CD14-positive monocyte (primary cell): Measurements from ENCODE around the gene TCL1A. TPM values are rescaled to one million over a fixed set of nuclear protein-coding genes. Genes with fewer than 3 reads are reported as not detected.

Experiments used
- DNase-seq, 3 donors: peaks; one replicate each; pipeline ENCODE4 v3.0.0-alpha.2; 2011 to 2022
- H2AFZ ChIP-seq: 2 replicates; pipeline ENCODE4 v1.6.0; 2012; ENCODE audit warnings: mild to moderate bottlenecking, low read depth, low read length, inconsistent platforms; ENCODE audit not compliant: insufficient read depth, poor library complexity, severe bottlenecking
- H3K27ac ChIP-seq, 2 donors: 1 replicate in 1 of 2; 2 replicates in 1 of 2; pipeline ENCODE4 v1.5.1; 2012 to 2013; ENCODE audit warnings: low read length in 2 of 2, control low read depth in 1 of 2, inconsistent platforms in 1 of 2, low read depth in 1 of 2, mild to moderate bottlenecking in 1 of 2
- H3K27me3 ChIP-seq, 2 donors: one replicate each; pipeline versions ENCODE4 v1.6.0 to v1.6.1; 2011 to 2013; ENCODE audit warnings: low read length in 2 of 2; ENCODE audit not compliant: control insufficient read depth in 2 of 2, insufficient read depth in 2 of 2
- H3K36me3 ChIP-seq, 2 donors: replicated peaks in 1 of 2; 1 replicate in 1 of 2; 2 replicates in 1 of 2; pipeline versions ENCODE4 v1.5.1 to v1.6.1; 2012 to 2013; ENCODE audit warnings: low read length in 2 of 2, control low read depth in 1 of 2, inconsistent platforms in 1 of 2, mild to moderate bottlenecking in 1 of 2; ENCODE audit not compliant: insufficient read depth in 2 of 2, control insufficient read depth in 1 of 2
- H3K4me1 ChIP-seq, 2 donors: 1 replicate in 1 of 2; 2 replicates in 1 of 2; pipeline versions ENCODE4 v1.5.1 to v1.6.1; 2012 to 2013; ENCODE audit warnings: low read length in 2 of 2, control low read depth in 1 of 2, inconsistent platforms in 1 of 2, mild to moderate bottlenecking in 1 of 2, moderate library complexity in 1 of 2; ENCODE audit not compliant: insufficient read depth in 2 of 2, control insufficient read depth in 1 of 2
- H3K4me2 ChIP-seq: replicated peaks from 2 replicates; pipeline ENCODE3; 2012; ENCODE audit warnings: low read length, moderate library complexity, mild to moderate bottlenecking; ENCODE audit not compliant: poor library complexity, severe bottlenecking; ENCODE audit errors: extremely low read depth
- H3K4me3 ChIP-seq, 3 experiments: fragments of 200-600 bp in 1 of 3; sonication (generic) in 1 of 3; replicated peaks in 1 of 3; 1 replicate in 2 of 3; 2 replicates in 1 of 3; pipeline ENCODE4 v1.5.1; 2011 to 2013; ENCODE audit warnings: low read length in 3 of 3, mild to moderate bottlenecking in 3 of 3, control low read depth in 2 of 3, low read depth in 2 of 3, inconsistent platforms in 1 of 3, moderate library complexity in 1 of 3
- H3K79me2 ChIP-seq: 2 replicates; pipeline ENCODE4 v1.6.0; 2012; ENCODE audit warnings: mild to moderate bottlenecking, control low read depth, inconsistent platforms, low read length, moderate library complexity; ENCODE audit not compliant: insufficient read depth
- H3K9ac ChIP-seq: 2 replicates; pipeline ENCODE4 v1.6.0; 2017; ENCODE audit warnings: low read length, mild to moderate bottlenecking; ENCODE audit not compliant: insufficient read depth, poor library complexity, severe bottlenecking
- H3K9me3 ChIP-seq, 2 donors: replicated peaks in 1 of 2; 1 replicate in 1 of 2; 2 replicates in 1 of 2; pipeline versions ENCODE4 v1.5.1 to v1.6.1; 2012 to 2013; ENCODE audit warnings: low read length in 2 of 2, control low read depth in 1 of 2; ENCODE audit not compliant: control insufficient read depth in 1 of 2, insufficient read depth in 1 of 2
- H4K20me1 ChIP-seq: 2 replicates; pipeline ENCODE4 v1.6.0; 2012; ENCODE audit warnings: mild to moderate bottlenecking, low read length, control low read depth, moderate library complexity; ENCODE audit not compliant: insufficient read depth
- H3K27ac Mint-ChIP-seq, 7 donors: one replicate each; pipeline ENCODE4 v1.8.0; 2020; ENCODE audit warnings: mild to moderate bottlenecking in 7 of 7, mixed read lengths in 7 of 7, moderate library complexity in 6 of 7, inconsistent platforms in 2 of 7
- H3K27me3 Mint-ChIP-seq, 3 donors: one replicate each; pipeline ENCODE4 v1.8.0; 2021 to 2022; ENCODE audit warnings: low read depth in 3 of 3, mild to moderate bottlenecking in 3 of 3, mixed read lengths in 3 of 3, moderate library complexity in 3 of 3, inconsistent platforms in 1 of 3
- H3K36me3 Mint-ChIP-seq, 2 donors: one replicate each; pipeline ENCODE4 v1.8.0; 2020; ENCODE audit warnings: mixed read lengths in 2 of 2, inconsistent platforms in 1 of 2, mild to moderate bottlenecking in 1 of 2
- H3K4me1 Mint-ChIP-seq: one replicate; pipeline ENCODE4 v1.8.0; 2020; ENCODE audit warnings: mild to moderate bottlenecking, mixed read lengths
- H3K4me3 Mint-ChIP-seq, 2 donors: one replicate each; pipeline ENCODE4 v1.8.0; 2020; ENCODE audit warnings: mild to moderate bottlenecking in 2 of 2, mixed read lengths in 2 of 2, moderate library complexity in 1 of 2
- H3K9me3 Mint-ChIP-seq, 7 donors: one replicate each; pipeline ENCODE4 v1.8.0; 2020 to 2022; ENCODE audit warnings: mixed read lengths in 7 of 7, mild to moderate bottlenecking in 6 of 7, moderate library complexity in 6 of 7, inconsistent platforms in 2 of 7
- CTCF ChIP-seq: fragments of 200-600 bp; IDR thresholded peaks from one replicate; pipeline ENCODE4 v1.8.0; 2022; ENCODE audit warnings: antibody characterized with exemption, mild to moderate bottlenecking
- WGBS: methylation state at CpG from one replicate; pipeline ENCODE4 v1.1.5; 2013; ENCODE audit warnings: missing lambda C conversion rate; ENCODE audit not compliant: insufficient coverage; 5-methylcytosine and 5-hydroxymethylcytosine counted together
- intact Hi-C, 2 donors: fragments of 100-400 bp; cut with micrococcal nuclease; formaldehyde crosslinking; loops; one replicate each; pipeline versions ENCODE4 v1.15.0 to v1.15.1; 2023
- polyA plus RNA-seq, 3 donors: library from polyadenylated mRNA; depleted of rRNA in 1 of 3; unstranded in 2 of 3; stranded (reverse) in 1 of 3; fragments of 300-500 nt in 2 of 3; fragments of >200 nt in 1 of 3; fragmentation: Illumina TruSeq in 2 of 3; gene quantifications; 1 replicate in 2 of 3; 2 replicates in 1 of 3; pipeline ENCODE4 v1.2.3, GENCODE V29; 2012 to 2021

TCL1A gene
- polyA plus RNA-seq, 3 donors, result 1.0 to 1.3 (median 1.1) TPM

DNA sequence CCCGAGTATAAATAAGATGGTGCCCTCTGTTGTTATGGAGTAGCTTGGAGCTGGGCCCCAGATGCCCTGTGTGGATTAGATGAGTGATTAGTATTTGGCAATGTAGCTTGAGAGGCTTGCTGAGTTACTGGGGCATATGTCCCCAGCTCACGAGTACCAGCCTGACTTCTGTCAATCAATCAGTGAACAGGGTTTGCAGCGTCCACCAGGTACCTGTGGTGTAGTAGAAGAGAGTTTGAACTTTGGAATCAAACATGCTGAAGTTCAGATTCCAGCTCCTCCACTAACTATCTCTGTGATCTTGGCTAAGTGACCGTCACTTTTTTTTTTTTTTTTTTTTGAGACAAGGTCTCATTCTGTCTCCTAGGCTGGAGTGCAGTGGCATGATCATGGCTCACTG lies 39.3 kb downstream of the TCL1A start:
- Histone ChIP-seq H2AFZ (no peak overlapping the region), H3K9me3 (no peaks in the 10 kb centered on the region), H3K79me2 (no peaks in the 10 kb centered on the region), H3K27ac (no peak overlapping the region), H3K9ac (no peak overlapping the region), H4K20me1 (no peaks in the 10 kb centered on the region), H3K4me3 (no peak overlapping the region), H3K27me3 (no peaks in the 10 kb centered on the region), H3K36me3 (no peaks in the 10 kb centered on the region), H3K4me2 (no peak overlapping the region), H3K4me1 (no peaks in the 10 kb centered on the region)
- Mint-ChIP-seq H3K27me3 (peaks cover 3 to 8% (median 5%) of the 10 kb centered on the region in 3 donors), H3K4me1 (no peaks in the 10 kb centered on the region), H3K36me3 (no peaks in the 10 kb centered on the region), H3K9me3 (peaks cover 0 to 5% (median 0%) of the 10 kb centered on the region in 7 donors), H3K27ac (no peak overlapping the region), H3K4me3 (no peak overlapping the region)
- TF ChIP-seq CTCF, result no peak
- DNase-seq, result no peak
- WGBS, result 67% methylated on average over 1 of the region's 4 CpGs
- intact Hi-C loops, result no loop called here

- no peak overlapping the region for H3K4me2 ChIP-seq
- Mint-ChIP-seq H3K36me3 (no peaks in the 10 kb centered on the region), H3K27me3 (peaks cover 0 to 6% (median 4%) of the 10 kb centered on the region in 3 donors), H3K4me3 (no peak overlapping the region), H3K9me3 (no peaks in the 10 kb centered on the region), H3K4me1 (no peaks in the 10 kb centered on the region), H3K27ac (no peak overlapping the region)
- H3K36me3 ChIP-seq, result no peaks in the 10 kb centered on the region
- no peak for TF ChIP-seq CTCF
- no peaks in the 10 kb centered on the region for H3K4me1 ChIP-seq
- no peak overlapping the region for H3K27ac ChIP-seq
- 53% methylated on average over 10 of the region's 10 CpGs for WGBS
- no peak overlapping the region for H2AFZ ChIP-seq
- H3K9ac ChIP-seq, result no peak overlapping the region
- no peaks in the 10 kb centered on the region for H3K9me3 ChIP-seq
- no peak overlapping the region for H3K4me3 ChIP-seq
- intact Hi-C loops, result no loop called here
- H4K20me1 ChIP-seq, result no peaks in the 10 kb centered on the region
- no peaks in the 10 kb centered on the region for H3K27me3 ChIP-seq
- H3K79me2 ChIP-seq, result no peaks in the 10 kb centered on the region
- no peak for DNase-seq
Measured at GRCh38 chr14:95668235-95668772, 45.6 kb downstream of the TCL1A start.
